Lower leg skin (tissue), 4 donors: ENCODE results near the gene CNR1. TPM values are rescaled to one million over a fixed set of nuclear protein-coding genes. Genes with fewer than 3 reads are reported as not detected.
A peak's percentile ranks its signal among the peaks of the same experiment; 100 is the strongest.

ENCODE experiments used
- DNase-seq, 2 donors: peaks; one replicate each; pipeline ENCODE4 v3.0.0-alpha.2; 2019; ENCODE audit warnings: low spot score in 2 of 2
- H3K4me3 ChIP-seq: fragments of 200-600 bp; sonication (generic); 2 replicates; pipeline ENCODE4 v1.5.1; 2017; ENCODE audit warnings: mild to moderate bottlenecking, low read depth; ENCODE audit not compliant: poor library complexity, severe bottlenecking
- CTCF ChIP-seq, 3 donors: fragments of 450-650 bp; IDR thresholded peaks; one replicate each; pipeline ENCODE4 v1.5.1; 2016; ENCODE audit warnings: antibody characterized with exemption in 3 of 3, mild to moderate bottlenecking in 3 of 3, moderate library complexity in 2 of 3
- POLR2A ChIP-seq, 2 donors: fragments of 450-650 bp; IDR thresholded peaks; one replicate each; pipeline ENCODE4 v1.6.1; 2016 to 2017; ENCODE audit warnings: antibody characterized with exemption in 2 of 2, mild to moderate bottlenecking in 1 of 2, moderate library complexity in 1 of 2
- WGBS, 2 donors: methylation state at CpG; one replicate each; pipeline ENCODE4 v1.1.5; 2018; 5-methylcytosine and 5-hydroxymethylcytosine counted together
- intact Hi-C: fragments of 100-400 bp; cut with DNase I; formaldehyde crosslinking; loops from one replicate; pipeline ENCODE4 v1.15.0; 2023; ENCODE audit warnings: low total_unique reads
- total RNA-seq, 4 donors: library from RNA; depleted of rRNA; stranded (reverse); fragments of >200 nt; gene quantifications; one replicate each; pipeline ENCODE4 v1.1.0, GENCODE V29; 2016

The CNR1 gene
- total RNA-seq, 4 donors from 2014 or later = 2.6 to 17.7 (median 5.0) TPM

GRCh38 chr6:88166493-88167351, 575 bp upstream of the CNR1 start:
- no peak for DNase-seq
- no peak for TF ChIP-seq CTCF (IDR thresholded peaks at IDR 0.05)
- no peak for TF ChIP-seq POLR2A (IDR thresholded peaks at IDR 0.05)
- intact Hi-C loops = no loop called here
- 0 to 1% methylated on average over 28 to 55 of the region's 103 CpGs for WGBS, 2 donors
- peak overlapping the region; percentile 51 for H3K4me3 ChIP-seq

GRCh38 chr6:88165087-88165843, 882 bp downstream of the CNR1 start:
- no peak for DNase-seq
- intact Hi-C loops = no loop called here
- WGBS, 2 donors = 6 to 7% methylated on average over 18 of the region's 18 CpGs
- no peak for TF ChIP-seq POLR2A (IDR thresholded peaks at IDR 0.05)
- no peak for TF ChIP-seq CTCF (IDR thresholded peaks at IDR 0.05)
- H3K4me3 ChIP-seq = peak overlapping the region; percentile 51

- no peak overlapping the region for H3K4me3 ChIP-seq
- WGBS, 2 donors = 89 to 90% methylated on average over 4 of the region's 4 CpGs
- intact Hi-C loops = no loop called here
- no peak for TF ChIP-seq POLR2A (IDR thresholded peaks at IDR 0.05)
- no peak for TF ChIP-seq CTCF (IDR thresholded peaks at IDR 0.05)
- no peak for DNase-seq
Observed at GRCh38 chr6:88164061-88164460, 2.1 kb downstream of the CNR1 start.

GRCh38 chr6:88163616-88164015, 2.5 kb downstream of the CNR1 start:
- intact Hi-C loops = no loop called here
- TF ChIP-seq POLR2A (IDR thresholded peaks at IDR 0.05) = no peak
- no peak for TF ChIP-seq CTCF (IDR thresholded peaks at IDR 0.05)
- no peak overlapping the region for H3K4me3 ChIP-seq
- 86 to 88% methylated on average over 1 of the region's 1 CpG for WGBS, 2 donors
- no peak for DNase-seq

GRCh38 chr6:88161940-88162339, 4.2 kb downstream of the CNR1 start:
- WGBS, 2 donors = 54 to 55% methylated on average over 4 of the region's 4 CpGs
- DNase-seq = no peak
- no peak overlapping the region for H3K4me3 ChIP-seq
- intact Hi-C loops = no loop called here
- TF ChIP-seq POLR2A (IDR thresholded peaks at IDR 0.05) (no peak), CTCF (IDR thresholded peaks at IDR 0.05) (no peak)
